ENCODE data around the gene ZNF775. TPM values are rescaled to one million over a fixed set of nuclear protein-coding genes. Genes with fewer than 3 reads are reported as not detected.

ZNF775 gene
- total and polyA plus RNA-seq, 2 of the 13 experiments (the other 11 are each of a cell fraction or from before 2014, with no cell fraction given) = 3.1 to 3.2 TPM

- TF ChIP-seq RXRB (CRISPR knock-in tag; IDR thresholded peaks at IDR 0.05; ENCODE audit: borderline replicate concordance) (peak; percentile 65; the same call in 1 of the 2 replicates), TFDP2 (CRISPR knock-in tag; IDR thresholded peaks at IDR 0.05) (peak; percentile 31; the same call in 1 of the 2 replicates), RBM39 (IDR thresholded peaks at IDR 0.05; ENCODE audit: low read depth, low read length, poor library complexity, severe bottlenecking) (peak; percentile 80), ZNF292 (CRISPR knock-in tag; IDR thresholded peaks at IDR 0.05; ENCODE audit: borderline replicate concordance, low read depth) (peak; percentile 96)
- TF ChIP-seq, protein P1, sequence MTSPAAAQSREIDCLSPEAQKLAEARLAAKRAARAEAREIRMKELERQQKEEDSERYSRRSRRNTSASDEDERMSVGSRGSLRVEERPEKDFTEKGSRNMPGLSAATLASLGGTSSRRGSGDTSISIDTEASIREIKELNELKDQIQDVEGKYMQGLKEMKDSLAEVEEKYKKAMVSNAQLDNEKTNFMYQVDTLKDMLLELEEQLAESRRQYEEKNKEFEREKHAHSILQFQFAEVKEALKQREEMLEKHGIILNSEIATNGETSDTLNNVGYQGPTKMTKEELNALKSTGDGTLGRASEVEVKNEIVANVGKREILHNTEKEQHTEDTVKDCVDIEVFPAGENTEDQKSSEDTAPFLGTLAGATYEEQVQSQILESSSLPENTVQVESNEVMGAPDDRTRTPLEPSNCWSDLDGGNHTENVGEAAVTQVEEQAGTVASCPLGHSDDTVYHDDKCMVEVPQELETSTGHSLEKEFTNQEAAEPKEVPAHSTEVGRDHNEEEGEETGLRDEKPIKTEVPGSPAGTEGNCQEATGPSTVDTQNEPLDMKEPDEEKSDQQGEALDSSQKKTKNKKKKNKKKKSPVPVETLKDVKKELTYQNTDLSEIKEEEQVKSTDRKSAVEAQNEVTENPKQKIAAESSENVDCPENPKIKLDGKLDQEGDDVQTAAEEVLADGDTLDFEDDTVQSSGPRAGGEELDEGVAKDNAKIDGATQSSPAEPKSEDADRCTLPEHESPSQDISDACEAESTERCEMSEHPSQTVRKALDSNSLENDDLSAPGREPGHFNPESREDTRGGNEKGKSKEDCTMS (CRISPR knock-in tag; conservative IDR thresholded peaks at IDR 0.05) = no peak
- TF ChIP-seq, protein P2, sequence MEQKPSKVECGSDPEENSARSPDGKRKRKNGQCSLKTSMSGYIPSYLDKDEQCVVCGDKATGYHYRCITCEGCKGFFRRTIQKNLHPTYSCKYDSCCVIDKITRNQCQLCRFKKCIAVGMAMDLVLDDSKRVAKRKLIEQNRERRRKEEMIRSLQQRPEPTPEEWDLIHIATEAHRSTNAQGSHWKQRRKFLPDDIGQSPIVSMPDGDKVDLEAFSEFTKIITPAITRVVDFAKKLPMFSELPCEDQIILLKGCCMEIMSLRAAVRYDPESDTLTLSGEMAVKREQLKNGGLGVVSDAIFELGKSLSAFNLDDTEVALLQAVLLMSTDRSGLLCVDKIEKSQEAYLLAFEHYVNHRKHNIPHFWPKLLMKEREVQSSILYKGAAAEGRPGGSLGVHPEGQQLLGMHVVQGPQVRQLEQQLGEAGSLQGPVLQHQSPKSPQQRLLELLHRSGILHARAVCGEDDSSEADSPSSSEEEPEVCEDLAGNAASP (CRISPR knock-in tag; IDR thresholded peaks at IDR 0.05; ENCODE audit: borderline replicate concordance) = no peak; the same call in 1 of the 2 replicates
- TF ChIP-seq, protein P3, sequence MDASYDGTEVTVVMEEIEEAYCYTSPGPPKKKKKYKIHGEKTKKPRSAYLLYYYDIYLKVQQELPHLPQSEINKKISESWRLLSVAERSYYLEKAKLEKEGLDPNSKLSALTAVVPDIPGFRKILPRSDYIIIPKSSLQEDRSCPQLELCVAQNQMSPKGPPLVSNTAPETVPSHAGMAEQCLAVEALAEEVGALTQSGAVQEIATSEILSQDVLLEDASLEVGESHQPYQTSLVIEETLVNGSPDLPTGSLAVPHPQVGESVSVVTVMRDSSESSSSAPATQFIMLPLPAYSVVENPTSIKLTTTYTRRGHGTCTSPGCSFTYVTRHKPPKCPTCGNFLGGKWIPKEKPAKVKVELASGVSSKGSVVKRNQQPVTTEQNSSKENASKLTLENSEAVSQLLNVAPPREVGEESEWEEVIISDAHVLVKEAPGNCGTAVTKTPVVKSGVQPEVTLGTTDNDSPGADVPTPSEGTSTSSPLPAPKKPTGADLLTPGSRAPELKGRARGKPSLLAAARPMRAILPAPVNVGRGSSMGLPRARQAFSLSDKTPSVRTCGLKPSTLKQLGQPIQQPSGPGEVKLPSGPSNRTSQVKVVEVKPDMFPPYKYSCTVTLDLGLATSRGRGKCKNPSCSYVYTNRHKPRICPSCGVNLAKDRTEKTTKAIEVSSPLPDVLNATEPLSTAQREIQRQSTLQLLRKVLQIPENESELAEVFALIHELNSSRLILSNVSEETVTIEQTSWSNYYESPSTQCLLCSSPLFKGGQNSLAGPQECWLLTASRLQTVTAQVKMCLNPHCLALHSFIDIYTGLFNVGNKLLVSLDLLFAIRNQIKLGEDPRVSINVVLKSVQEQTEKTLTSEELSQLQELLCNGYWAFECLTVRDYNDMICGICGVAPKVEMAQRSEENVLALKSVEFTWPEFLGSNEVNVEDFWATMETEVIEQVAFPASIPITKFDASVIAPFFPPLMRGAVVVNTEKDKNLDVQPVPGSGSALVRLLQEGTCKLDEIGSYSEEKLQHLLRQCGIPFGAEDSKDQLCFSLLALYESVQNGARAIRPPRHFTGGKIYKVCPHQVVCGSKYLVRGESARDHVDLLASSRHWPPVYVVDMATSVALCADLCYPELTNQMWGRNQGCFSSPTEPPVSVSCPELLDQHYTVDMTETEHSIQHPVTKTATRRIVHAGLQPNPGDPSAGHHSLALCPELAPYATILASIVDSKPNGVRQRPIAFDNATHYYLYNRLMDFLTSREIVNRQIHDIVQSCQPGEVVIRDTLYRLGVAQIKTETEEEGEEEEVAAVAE (CRISPR knock-in tag; IDR thresholded peaks at IDR 0.05; ENCODE audit: borderline replicate concordance) = peak; percentile 26; the same call in 1 of the 2 replicates
- TF ChIP-seq, protein P4, sequence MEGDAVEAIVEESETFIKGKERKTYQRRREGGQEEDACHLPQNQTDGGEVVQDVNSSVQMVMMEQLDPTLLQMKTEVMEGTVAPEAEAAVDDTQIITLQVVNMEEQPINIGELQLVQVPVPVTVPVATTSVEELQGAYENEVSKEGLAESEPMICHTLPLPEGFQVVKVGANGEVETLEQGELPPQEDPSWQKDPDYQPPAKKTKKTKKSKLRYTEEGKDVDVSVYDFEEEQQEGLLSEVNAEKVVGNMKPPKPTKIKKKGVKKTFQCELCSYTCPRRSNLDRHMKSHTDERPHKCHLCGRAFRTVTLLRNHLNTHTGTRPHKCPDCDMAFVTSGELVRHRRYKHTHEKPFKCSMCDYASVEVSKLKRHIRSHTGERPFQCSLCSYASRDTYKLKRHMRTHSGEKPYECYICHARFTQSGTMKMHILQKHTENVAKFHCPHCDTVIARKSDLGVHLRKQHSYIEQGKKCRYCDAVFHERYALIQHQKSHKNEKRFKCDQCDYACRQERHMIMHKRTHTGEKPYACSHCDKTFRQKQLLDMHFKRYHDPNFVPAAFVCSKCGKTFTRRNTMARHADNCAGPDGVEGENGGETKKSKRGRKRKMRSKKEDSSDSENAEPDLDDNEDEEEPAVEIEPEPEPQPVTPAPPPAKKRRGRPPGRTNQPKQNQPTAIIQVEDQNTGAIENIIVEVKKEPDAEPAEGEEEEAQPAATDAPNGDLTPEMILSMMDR (CRISPR knock-in tag; IDR thresholded peaks at IDR 0.05) = peak; percentile 37; the same call in 1 of the 2 replicates
- TF ChIP-seq, protein P5, sequence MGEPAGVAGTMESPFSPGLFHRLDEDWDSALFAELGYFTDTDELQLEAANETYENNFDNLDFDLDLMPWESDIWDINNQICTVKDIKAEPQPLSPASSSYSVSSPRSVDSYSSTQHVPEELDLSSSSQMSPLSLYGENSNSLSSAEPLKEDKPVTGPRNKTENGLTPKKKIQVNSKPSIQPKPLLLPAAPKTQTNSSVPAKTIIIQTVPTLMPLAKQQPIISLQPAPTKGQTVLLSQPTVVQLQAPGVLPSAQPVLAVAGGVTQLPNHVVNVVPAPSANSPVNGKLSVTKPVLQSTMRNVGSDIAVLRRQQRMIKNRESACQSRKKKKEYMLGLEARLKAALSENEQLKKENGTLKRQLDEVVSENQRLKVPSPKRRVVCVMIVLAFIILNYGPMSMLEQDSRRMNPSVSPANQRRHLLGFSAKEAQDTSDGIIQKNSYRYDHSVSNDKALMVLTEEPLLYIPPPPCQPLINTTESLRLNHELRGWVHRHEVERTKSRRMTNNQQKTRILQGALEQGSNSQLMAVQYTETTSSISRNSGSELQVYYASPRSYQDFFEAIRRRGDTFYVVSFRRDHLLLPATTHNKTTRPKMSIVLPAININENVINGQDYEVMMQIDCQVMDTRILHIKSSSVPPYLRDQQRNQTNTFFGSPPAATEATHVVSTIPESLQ (CRISPR knock-in tag; conservative IDR thresholded peaks at IDR 0.05) = no peak
Measured at GRCh38 chr7:150383710-150384397, 4.7 kb downstream of the ZNF775 start (continued).
